Stimulated activated CD8-positive, alpha-beta memory T cell treated with anti-CD3 and anti-CD28 coated beads, Interleukin-2, amount 100 ng/mL, for 1 hour (primary cell): ENCODE measurements around the gene RSBN1L.

Source experiments
- DNase-seq, 2 donors: peaks; one replicate each; pipeline ENCODE4 v3.0.0-alpha.2; 2020; ENCODE audit warnings: low read depth in 2 of 2

RSBN1L gene

DNA sequence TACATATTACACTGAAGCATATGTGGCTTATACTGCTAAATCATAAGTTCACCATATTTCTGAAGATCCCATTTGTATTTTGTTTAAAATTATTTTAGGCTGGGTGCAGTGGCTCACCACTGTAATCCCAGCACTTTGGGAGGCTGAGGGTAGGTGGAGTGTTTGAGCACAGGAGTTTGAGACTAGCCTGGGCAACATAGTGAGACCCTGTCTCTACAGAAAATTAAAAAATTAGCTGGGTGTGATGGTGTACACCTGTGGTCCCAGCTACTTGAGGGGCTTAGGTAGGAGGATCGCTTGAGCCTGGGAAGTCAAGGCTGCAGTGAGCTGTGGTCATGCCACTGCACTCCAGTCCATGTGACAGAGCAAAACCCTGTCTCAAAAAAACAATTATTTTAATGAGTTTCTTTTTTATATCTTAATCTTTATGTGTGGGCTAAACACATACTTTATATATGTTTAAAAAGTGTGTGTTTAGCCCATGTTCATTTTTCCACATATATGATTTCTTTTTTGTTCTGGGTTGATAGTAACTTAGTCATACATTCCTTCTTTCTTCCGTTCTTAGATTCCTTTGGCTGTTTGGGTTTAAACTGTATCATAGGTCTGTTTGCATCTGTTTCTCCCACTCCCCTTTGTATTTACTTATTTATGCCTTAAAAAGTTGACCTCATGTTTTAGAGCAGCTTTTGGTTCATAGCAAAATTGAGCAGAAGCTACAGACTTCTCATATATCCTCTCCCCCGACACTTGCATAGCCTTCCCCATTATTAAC, 33.5 kb downstream of the RSBN1L start:
- no peak for DNase-seq

- DNase-seq = no peak
Measured at GRCh38 chr7:77731716-77732115, 35.5 kb downstream of the RSBN1L start.

DNA sequence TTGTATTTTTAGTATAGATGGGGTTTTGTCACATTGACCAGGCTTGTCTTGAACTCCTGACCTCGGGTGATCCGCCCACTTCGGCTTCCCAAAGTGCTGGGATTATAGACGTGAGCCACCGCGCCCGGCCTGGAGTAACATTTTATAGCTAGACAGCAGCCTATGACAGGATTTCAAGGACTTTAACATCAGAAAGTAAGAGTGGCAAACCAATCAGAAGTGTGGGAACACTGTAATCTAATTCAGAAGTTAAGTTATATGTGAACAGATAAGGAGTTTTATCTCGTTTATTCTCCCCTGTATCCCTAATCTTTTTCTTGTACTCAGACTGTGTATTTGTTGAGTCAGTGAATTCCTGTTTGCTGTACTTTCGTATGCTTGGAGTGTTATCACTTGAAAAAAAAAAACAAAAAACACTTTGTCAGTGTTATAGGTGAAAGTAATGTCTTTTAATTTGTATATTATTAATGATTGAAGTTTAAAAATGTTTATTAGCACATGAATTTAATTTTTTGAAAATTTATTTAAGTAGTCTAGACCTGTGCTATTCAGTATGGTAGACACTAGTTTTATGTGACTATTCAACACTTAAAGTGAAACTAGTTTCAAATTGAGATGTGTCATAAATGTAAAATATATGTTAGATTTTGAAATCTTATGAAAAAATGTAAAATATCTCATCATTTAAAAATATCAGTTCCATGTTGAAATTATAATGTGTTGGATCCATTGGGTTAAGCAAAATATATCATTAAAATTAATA, 38.6 kb downstream of the RSBN1L start:
- no peak for DNase-seq

DNA sequence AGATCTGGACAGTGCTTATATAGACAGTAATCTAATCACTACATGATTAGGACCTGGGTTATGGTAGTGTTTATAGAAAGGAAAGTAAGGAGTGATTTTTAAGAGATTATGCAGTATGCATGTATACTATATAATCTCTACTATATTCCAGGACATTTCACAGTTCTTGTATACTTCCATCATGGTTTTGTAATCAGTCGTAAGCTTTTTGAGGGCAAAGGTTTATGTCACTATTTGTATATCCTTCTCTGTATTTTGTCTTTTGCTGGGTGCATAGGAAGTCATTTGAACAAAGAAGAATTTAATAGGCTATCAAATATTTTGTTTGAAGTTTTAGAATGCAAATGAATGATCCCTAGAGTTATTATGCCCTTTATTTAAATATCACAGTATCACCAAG, 39.2 kb downstream of the RSBN1L start:
- no peak for DNase-seq

- no peak for DNase-seq
Measured at GRCh38 chr7:77736991-77737390, 40.7 kb downstream of the RSBN1L start.

DNA sequence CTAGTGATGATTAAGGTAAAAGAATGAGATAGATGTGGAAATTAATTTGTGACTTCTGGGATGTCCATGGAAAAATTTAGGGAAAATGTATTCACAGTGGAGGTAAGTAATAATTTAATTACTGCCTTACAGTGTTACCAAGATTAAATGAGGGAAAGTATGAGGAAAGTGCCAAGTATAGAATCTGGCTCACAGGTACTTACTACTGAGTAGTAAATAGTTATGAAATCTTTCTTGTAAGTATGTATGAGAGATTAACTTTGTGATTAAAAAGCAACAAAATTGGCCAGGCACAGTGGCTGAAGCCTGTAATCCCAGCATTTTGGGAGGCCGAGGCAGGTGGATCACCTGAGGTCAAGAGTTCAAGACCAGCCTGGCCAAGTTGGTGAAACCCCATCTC, 42.1 kb downstream of the RSBN1L start:
- no peak for DNase-seq

- no peak for DNase-seq
Measured at GRCh38 chr7:77738871-77739270, 42.6 kb downstream of the RSBN1L start.

GRCh38 chr7:77740257-77740656, 44.0 kb downstream of the RSBN1L start:
- DNase-seq = no peak

DNA sequence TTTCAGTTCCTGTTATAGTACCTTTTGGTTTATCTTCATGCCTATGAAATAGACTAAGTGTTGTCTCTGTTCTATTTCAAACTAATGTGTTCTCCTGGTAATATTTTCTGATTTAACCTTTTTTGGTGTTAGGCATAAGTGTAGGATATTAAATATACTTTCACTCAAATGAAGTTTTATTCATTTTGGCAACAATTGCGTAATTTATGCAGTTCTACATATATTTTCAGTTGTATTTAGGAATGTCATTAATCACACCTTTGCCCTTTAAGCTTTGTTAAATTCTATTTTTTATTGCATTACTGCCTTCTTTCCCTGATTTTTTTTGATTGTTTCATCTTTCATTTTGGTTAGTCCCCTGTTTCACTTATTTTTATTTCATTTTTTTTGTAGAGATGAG, 47.3 kb downstream of the RSBN1L start:
- DNase-seq = no peak

DNA sequence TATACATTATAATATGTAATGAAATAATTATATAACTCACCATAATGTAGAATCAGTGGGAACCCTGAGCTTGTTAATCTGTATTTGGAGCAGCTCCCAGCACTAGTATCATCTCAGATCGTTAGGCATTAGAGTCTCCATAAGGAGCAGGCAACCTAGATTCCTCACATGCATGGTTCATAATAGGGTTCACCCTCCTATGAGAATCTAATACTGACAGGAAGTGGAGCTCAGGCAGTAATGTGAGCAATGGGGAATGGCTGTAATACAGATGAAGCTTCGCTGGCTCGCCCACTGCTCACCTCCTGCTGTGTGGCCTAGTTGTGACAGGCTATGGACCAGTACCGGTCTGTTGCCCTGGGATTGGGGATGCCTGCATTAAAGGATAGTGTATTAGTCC, 49.5 kb downstream of the RSBN1L start:
- DNase-seq = no peak

DNA sequence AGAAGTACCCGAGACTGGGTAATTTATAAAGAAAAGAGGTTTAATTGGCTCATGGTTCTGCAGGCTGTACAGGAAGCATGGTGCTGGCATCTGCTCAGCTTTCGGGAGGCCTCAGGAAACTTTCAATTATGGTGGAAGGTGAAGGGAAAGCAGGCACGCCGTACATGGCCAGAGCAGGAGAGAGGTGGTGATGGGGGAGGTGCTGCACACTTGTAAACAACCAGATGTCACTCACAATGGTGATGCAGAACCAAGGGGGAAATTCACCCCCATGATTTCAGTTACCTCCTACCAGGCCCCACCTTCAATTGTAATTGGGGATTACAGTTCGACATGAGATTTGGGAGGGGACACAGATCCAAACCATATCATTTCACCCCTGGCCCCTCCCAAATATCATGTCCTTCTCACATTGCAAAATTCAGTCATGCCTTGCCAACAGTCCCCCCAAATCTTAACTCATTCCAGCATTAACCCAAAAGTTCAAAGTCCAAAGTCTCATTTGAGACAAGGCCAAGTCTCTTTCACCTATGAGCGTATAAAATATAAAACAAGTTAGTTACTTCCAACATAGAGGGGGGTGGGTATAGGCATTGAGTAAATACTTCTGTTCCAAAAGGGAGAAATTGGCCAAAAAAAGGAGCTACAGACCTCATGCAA, 50.0 kb downstream of the RSBN1L start:
- DNase-seq = no peak

GRCh38 chr7:77746824-77747165, 50.5 kb downstream of the RSBN1L start:
- DNase-seq = no peak

- no peak for DNase-seq
Measured at GRCh38 chr7:77747178-77747577, 50.9 kb downstream of the RSBN1L start.

- DNase-seq = no peak
Measured at GRCh38 chr7:77747718-77748117, 51.5 kb downstream of the RSBN1L start.

GRCh38 chr7:77752016-77752415, 55.8 kb downstream of the RSBN1L start:
- DNase-seq = no peak

DNA sequence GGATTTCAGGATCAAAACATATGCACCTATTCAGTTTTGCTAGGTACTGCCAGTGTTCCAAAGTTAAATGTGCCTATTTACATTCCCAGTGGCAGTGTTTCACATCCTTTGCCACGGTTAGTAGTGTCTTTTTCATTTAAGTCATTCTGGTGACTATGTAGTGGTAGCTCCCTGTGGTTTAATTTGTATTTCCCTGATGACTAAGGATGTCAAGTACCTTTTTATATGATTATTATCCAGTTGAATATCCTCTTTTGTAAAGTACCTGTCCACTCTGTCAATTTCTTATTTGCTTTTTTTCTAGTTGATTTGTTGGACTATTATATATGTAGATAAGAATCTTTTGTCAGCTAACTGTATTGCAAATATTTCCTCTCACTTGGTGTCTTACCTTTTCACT, 56.9 kb downstream of the RSBN1L start:
- no peak for DNase-seq

DNA sequence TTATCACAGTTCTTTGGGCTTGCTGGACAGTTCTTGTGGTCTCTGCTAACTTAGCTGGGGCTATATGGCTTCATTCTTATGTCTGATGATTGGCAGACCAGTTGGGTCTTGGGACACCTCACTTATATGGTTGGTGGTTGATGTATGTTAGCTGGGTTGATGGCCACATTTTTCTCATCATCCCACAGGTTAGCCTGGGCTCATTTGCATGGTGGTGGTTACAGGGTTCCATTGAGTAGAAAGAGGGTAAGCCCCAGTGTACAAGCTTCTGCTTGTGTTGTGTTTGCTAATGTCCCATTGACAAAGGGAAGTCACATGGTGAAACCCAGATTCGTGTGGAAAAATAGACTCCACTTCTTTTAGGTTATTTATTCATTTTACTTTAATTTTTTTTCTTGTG, 61.3 kb downstream of the RSBN1L start:
- DNase-seq = no peak

- DNase-seq = peak; percentile 33 to 39
Measured at GRCh38 chr7:77759294-77759889, 63.1 kb downstream of the RSBN1L start.

- no peak for DNase-seq
Measured at GRCh38 chr7:77760809-77761453, 64.7 kb downstream of the RSBN1L start.

DNA sequence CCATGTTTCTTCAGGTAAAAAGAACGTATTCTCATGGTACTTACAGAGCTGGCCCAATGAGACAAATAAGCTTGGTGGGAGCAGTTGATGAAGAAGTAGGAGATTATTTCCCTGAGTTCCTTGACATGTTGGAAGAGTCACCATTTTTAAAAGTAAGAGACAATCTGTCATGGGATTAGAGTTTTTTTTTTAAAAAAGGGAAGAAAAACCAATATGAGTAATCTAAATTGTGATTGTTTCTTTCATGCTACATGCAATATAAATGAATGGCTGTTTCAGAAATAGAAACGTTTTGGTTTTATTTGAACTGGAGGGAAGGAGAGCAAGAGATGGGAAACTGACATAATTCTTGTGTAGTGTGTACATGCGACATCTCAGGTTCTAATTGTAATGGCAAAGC, 69.2 kb downstream of the RSBN1L start:
- DNase-seq = no peak

DNA sequence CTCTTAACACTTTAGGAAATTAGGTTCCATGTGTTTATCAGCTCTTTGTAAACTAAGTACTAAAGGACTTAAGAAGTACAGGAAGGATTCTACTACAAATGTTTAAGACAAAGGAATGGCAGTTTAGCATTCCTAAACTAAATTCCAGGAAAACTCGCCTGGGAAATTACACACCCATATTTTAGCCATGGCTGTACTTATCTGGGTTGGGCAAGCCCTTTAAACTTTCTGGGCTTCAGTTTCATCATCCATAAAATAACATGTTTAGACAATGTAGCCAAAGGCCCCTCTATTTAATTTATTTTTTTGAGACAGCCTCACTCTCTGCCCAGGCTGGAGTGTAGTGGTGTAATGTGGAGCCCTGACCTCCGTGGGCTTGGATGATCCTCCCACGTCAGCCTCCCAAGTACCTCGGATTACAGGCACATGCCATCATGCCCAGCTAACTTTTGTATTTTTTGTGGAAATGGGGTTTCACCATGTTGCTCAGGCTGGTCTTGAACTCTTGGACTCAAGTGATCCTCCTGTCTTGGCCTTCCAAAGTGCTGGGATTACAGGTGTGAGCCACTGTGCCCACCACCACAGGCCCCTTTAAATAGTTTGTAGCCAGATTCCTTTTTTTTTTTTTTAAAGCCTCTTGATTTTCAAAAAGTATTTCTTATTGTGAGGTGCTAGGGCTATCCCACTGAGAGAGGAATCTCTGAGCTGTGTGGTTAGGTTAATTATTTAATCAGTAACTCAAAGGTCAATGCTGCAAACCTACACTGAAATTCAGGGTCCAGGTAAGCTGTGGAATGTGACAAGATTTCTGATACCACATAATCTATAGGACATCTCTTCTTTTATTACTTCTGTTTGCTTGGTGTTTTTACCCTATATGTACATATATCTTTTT, 69.9 kb downstream of the RSBN1L start:
- DNase-seq = no peak
